Epithelial cell of proximal tubule (primary cell): ENCODE measurements around the gene STON1. TPM values are rescaled to one million over a fixed set of nuclear protein-coding genes. Genes with fewer than 3 reads are reported as not detected.

ENCODE experiments used
- DNase-seq: peaks from one replicate; pipeline ENCODE4 v3.0.0-alpha.2; 2011; ENCODE audit warnings: low read depth
- H3K4me3 ChIP-seq: 2 replicates; pipeline ENCODE4 v1.5.1; 2011; ENCODE audit warnings: low read depth, mild to moderate bottlenecking, low read length
- CTCF ChIP-seq: conservative IDR thresholded peaks from 2 replicates; pipeline ENCODE4 v1.5.1; 2012; ENCODE audit warnings: low read depth, mild to moderate bottlenecking, low read length
- total RNA-seq: library from RNA; depleted of rRNA; stranded (reverse); fragments of >200 nt; gene quantifications from 2 replicates; pipeline ENCODE4 v1.2.3, GENCODE V29; 2015

STON1 gene
- total RNA-seq, 1 donor from 2014 or later = 2.0 TPM

GRCh38 chr2:48633143-48633542 is 103.2 kb downstream of the STON1 start:
- DNase-seq = no peak
- H3K4me3 ChIP-seq = no peak overlapping the region
- no peak for TF ChIP-seq CTCF

- H3K4me3 ChIP-seq = no peak overlapping the region
- TF ChIP-seq CTCF = no peak
- no peak for DNase-seq
Measured at GRCh38 chr2:48635786-48636185, 105.8 kb downstream of the STON1 start.

- no peak for DNase-seq
- no peak overlapping the region for H3K4me3 ChIP-seq
- TF ChIP-seq CTCF = no peak
Measured at GRCh38 chr2:48638261-48638660, 108.3 kb downstream of the STON1 start.

Other genes with a start within 250 kb of the STON1 start
- gene FOXN2, start 215.5 kb upstream of the STON1 start, total RNA-seq = 15.2 and 23.6 TPM in 2 replicates
- gene PPP1R21, start 89.4 kb upstream of the STON1 start, total RNA-seq = 10.2 and 17.2 TPM in 2 replicates
- gene GTF2A1L, start 87.7 kb downstream of the STON1 start, total RNA-seq = 0.14 TPM in 1 of 2 replicates, not detected in the other
- gene LHCGR, start 225.6 kb downstream of the STON1 start, total RNA-seq = not detected in 2 replicates